RWPE2 (cell line): ENCODE data around the gene GHRL.

Source experiments
- ATAC-seq: fragments of 200-7000 bp; cut with Tn5 transposase; 3 replicates; pipeline ENCODE4 v1.9.1; 2021; ENCODE audit warnings: low read depth
- DNase-seq: peaks from one replicate; pipeline ENCODE4 v3.0.0-alpha.2; 2020; ENCODE audit warnings: low spot score
- H3K27ac ChIP-seq: fragments of 450-650 bp; 2 replicates; pipeline ENCODE4 v1.5.1; 2017; ENCODE audit warnings: mild to moderate bottlenecking; ENCODE audit not compliant: poor library complexity, severe bottlenecking
- H3K27me3 ChIP-seq: fragments of 250-450 bp; sonication (Bioruptor Pico); 2 replicates; pipeline ENCODE4 v1.5.1; 2021; ENCODE audit warnings: mild to moderate bottlenecking, moderate library complexity; ENCODE audit not compliant: insufficient read depth, poor library complexity, severe bottlenecking
- H3K36me3 ChIP-seq: fragments of 250-450 bp; sonication (Bioruptor Pico); 2 replicates; pipeline ENCODE4 v1.5.1; 2020; ENCODE audit warnings: low read depth, mild to moderate bottlenecking, moderate library complexity
- H3K4me1 ChIP-seq: fragments of 250-450 bp; sonication (Bioruptor Pico); 2 replicates; pipeline ENCODE4 v1.5.1; 2021; ENCODE audit warnings: mild to moderate bottlenecking, moderate library complexity; ENCODE audit not compliant: insufficient read depth, poor library complexity, severe bottlenecking
- H3K4me3 ChIP-seq: fragments of 250-450 bp; sonication (Bioruptor Pico); 2 replicates; pipeline ENCODE4 v1.5.1; 2021; ENCODE audit warnings: mild to moderate bottlenecking, moderate library complexity; ENCODE audit not compliant: severe bottlenecking
- H3K9me3 ChIP-seq: fragments of 250-450 bp; sonication (Bioruptor Pico); 2 replicates; pipeline ENCODE4 v1.5.1; 2021; ENCODE audit warnings: mild to moderate bottlenecking, moderate library complexity; ENCODE audit not compliant: severe bottlenecking
- CTCF ChIP-seq: fragments of 450-650 bp; IDR thresholded peaks from one replicate; pipeline ENCODE4 v1.5.1; 2017; ENCODE audit warnings: mild to moderate bottlenecking, moderate library complexity; ENCODE audit not compliant: poor library complexity, severe bottlenecking

GHRL gene

GRCh38 chr3:10309736-10310135 lies 17.0 kb upstream of the GHRL start:
- no peaks in the 10 kb centered on the region for H3K4me1 ChIP-seq
- H3K27me3 ChIP-seq = no peaks in the 10 kb centered on the region
- peaks cover 89% of the 10 kb centered on the region for H3K36me3 ChIP-seq
- peaks cover 2% of the 10 kb centered on the region for H3K9me3 ChIP-seq
- ATAC-seq = no peak
- H3K27ac ChIP-seq = no peak overlapping the region
- no peak for TF ChIP-seq CTCF
- no peak overlapping the region for H3K4me3 ChIP-seq
- DNase-seq = no peak

GRCh38 chr3:10308678-10309077 lies 15.9 kb upstream of the GHRL start:
- peaks cover 2% of the 10 kb centered on the region for H3K9me3 ChIP-seq
- H3K4me3 ChIP-seq = no peak overlapping the region
- peaks cover 89% of the 10 kb centered on the region for H3K36me3 ChIP-seq
- DNase-seq (no peak), ATAC-seq (no peak)
- TF ChIP-seq CTCF = no peak
- H3K27ac ChIP-seq = no peak overlapping the region
- no peaks in the 10 kb centered on the region for H3K4me1 ChIP-seq
- no peaks in the 10 kb centered on the region for H3K27me3 ChIP-seq

GRCh38 chr3:10306156-10306555 lies 13.4 kb upstream of the GHRL start:
- H3K9me3 ChIP-seq = peaks cover 2% of the 10 kb centered on the region
- H3K27ac ChIP-seq = no peak overlapping the region
- H3K36me3 ChIP-seq = peaks cover 89% of the 10 kb centered on the region
- ATAC-seq = no peak
- no peak for DNase-seq
- no peak overlapping the region for H3K4me3 ChIP-seq
- H3K27me3 ChIP-seq = no peaks in the 10 kb centered on the region
- no peak for TF ChIP-seq CTCF
- no peaks in the 10 kb centered on the region for H3K4me1 ChIP-seq

GRCh38 chr3:10305331-10305902 lies 12.7 kb upstream of the GHRL start:
- Histone ChIP-seq H3K4me3 (no peak overlapping the region), H3K27me3 (no peaks in the 10 kb centered on the region), H3K4me1 (no peaks in the 10 kb centered on the region), H3K9me3 (peaks cover 2% of the 10 kb centered on the region), H3K27ac (no peak overlapping the region), H3K36me3 (peaks cover 90% of the 10 kb centered on the region)
- DNase-seq (no peak), ATAC-seq (no peak)
- no peak for TF ChIP-seq CTCF

- no peaks in the 10 kb centered on the region for H3K4me1 ChIP-seq
- H3K27me3 ChIP-seq = no peaks in the 10 kb centered on the region
- ATAC-seq (no peak), DNase-seq (no peak)
- no peak for TF ChIP-seq CTCF
- H3K36me3 ChIP-seq = peaks cover 90% of the 10 kb centered on the region
- H3K9me3 ChIP-seq = peaks cover 2% of the 10 kb centered on the region
- H3K27ac ChIP-seq = no peak overlapping the region
- H3K4me3 ChIP-seq = no peak overlapping the region
These were observed 12.2 kb upstream of the GHRL start for GRCh38 chr3:10304905-10305304.
